Gastrocnemius medialis (tissue), 4 donors: Measurements from ENCODE around the gene RXRA.

Source experiments
- CTCF ChIP-seq, 5 experiments: fragments of 450-650 bp in 3 of 5; fragments of 200-600 bp in 2 of 5; sonication (generic) in 2 of 5; IDR thresholded peaks in 4 of 5; conservative IDR thresholded peaks in 1 of 5; 1 replicate in 4 of 5; 2 replicates in 1 of 5; pipeline ENCODE4 v1.5.1; 2016 to 2019; ENCODE audit warnings: antibody characterized with exemption in 5 of 5, mild to moderate bottlenecking in 3 of 5, moderate library complexity in 3 of 5
- POLR2A ChIP-seq, 2 donors: fragments of 450-650 bp; IDR thresholded peaks; one replicate each; pipeline ENCODE4 v1.6.1; 2017; ENCODE audit warnings: antibody characterized with exemption in 2 of 2, mild to moderate bottlenecking in 2 of 2, moderate library complexity in 2 of 2

- no peak for TF ChIP-seq CTCF (IDR thresholded peaks at IDR 0.05 in 4 of 5, conservative IDR thresholded peaks at IDR 0.05 in 1 of 5)
- no peak for TF ChIP-seq POLR2A (IDR thresholded peaks at IDR 0.05)
Observed at GRCh38 chr9:134381272-134381661, 55.0 kb downstream of the RXRA start.
